GM19397 (cell line): ENCODE data around the gene SCUBE3.

Experiments
- ATAC-seq: cut with Tn5 transposase; IDR thresholded peaks from one replicate; pipeline ENCODE4 v1.9.1; 2021; ENCODE audit warnings: mild to moderate bottlenecking, moderate library complexity; ENCODE audit not compliant: unreplicated experiment

SCUBE3 gene

DNA sequence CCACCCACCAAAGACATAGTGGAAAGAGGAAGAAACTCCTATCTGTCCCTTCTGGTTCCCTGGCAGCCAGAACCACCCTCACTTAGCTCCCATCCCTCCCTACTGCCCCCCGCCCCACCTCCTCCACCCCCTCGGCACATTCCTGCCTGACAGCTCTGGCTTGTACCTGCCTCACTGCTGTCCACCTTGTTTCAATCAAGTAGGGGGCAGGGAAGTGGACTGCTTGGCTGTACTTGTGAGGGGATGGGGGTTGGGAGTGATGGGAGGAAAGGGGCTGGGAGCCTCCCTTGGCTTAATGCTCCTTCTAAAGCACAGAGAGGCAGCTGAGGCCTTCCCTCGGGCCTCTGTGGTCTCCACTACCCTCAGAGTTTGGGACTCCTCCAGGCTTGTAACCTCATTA is 23.7 kb downstream of the SCUBE3 start:
- ATAC-seq: no peak

- no peak for ATAC-seq
Observed at GRCh38 chr6:35238843-35239289, 25.1 kb downstream of the SCUBE3 start.

GRCh38 chr6:35239581-35239980 is 25.8 kb downstream of the SCUBE3 start:
- ATAC-seq: no peak

DNA sequence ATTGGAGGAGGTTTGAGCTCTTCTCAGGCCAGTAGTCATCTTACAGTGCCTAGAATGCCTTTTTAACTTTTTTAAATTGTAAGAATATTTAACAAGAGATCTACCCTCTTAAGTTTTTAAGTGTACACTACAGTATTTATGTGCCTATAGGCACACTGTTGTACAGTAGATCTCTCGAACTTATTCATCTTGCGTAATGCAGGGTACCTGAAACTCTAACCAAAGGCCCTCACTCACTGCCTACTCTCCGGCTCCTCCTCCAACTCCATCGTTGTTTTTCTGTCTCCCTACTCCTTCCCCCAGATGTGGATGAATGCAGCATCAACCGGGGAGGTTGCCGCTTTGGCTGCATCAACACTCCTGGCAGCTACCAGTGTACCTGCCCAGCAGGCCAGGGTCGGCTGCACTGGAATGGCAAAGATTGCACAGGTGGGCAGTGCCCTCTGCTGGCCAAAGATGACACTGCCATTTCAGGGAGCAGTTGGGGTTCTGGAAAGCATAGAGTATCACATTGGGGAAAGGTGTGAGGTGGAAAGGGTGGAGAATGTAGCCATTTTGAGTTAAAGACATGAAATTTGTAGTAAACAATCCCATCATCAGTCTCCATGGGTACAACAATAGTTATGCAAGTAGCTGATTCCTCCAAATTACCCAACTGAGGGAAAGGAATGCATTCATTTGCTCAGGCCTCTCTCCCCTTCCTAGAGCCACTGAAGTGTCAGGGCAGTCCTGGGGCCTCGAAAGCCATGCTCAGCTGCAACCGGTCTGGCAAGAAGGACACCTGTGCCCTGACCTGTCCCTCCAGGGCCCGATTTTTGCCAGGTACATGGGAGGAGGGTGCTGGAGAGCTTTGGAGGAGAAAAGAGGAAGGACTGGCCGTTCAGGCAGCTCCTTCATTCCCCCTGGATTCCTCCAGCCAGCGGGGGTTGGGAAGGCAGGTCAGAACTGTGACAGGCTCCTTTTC is 27.4 kb downstream of the SCUBE3 start:
- ATAC-seq: peak; percentile 68

DNA sequence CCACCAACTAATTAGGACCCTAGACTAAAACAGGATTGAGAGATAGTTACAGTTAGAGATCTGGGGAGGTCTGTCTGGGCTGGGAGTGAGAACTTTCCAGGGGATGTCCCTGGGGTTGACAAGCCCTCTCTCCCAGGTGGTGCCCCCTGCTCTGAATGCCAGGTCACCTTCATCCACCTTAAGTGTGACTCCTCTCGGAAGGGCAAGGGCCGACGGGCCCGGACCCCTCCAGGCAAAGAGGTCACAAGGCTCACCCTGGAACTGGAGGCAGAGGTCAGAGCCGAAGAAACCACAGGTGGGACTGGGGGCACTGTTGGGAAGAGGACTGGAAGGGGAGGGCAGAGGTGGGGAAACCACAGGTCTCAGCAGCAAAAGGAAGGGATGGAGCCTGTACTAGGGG is 28.7 kb downstream of the SCUBE3 start:
- ATAC-seq: no peak

- no peak for ATAC-seq
Observed at GRCh38 chr6:35242906-35243305, 29.1 kb downstream of the SCUBE3 start.

DNA sequence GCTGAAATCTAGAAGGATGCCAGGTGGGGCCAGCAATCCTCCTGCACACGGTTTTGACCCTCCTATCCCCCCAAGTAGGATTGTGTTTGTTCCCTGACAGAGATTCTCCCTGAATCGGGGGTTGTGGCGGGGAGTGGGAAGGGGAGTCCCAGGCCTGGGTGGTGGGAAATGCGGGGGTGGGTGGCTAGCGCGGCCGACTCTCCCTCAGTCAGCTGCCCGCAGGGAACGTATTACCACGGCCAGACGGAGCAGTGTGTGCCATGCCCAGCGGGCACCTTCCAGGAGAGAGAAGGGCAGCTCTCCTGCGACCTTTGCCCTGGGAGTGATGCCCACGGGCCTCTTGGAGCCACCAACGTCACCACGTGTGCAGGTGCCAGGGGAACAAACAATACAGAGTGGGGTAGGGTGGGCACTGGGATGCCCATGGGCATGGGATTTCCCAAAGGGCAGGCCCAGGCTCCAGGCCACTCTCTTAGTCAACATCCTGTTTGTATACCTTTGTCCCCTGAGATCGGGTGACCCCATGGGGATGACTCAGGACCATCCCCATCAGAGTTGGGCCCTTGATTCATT is 29.7 kb downstream of the SCUBE3 start:
- no peak for ATAC-seq

DNA sequence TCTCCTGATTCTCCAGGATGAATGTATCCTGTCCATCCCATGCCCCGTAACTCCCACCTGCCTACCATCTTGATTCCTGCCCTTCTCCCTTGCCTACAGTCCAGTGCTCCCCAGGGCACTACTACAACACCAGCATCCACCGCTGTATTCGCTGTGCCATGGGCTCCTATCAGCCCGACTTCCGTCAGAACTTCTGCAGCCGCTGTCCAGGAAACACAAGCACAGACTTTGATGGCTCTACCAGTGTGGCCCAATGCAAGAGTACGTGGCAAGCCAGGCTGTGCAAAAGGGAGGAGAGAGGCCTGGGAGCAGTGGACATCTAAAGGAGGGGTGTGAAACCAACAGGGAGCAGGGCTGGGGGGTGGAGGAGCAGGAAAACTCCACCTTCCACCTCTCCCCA is 30.8 kb downstream of the SCUBE3 start:
- no peak for ATAC-seq

GRCh38 chr6:35247642-35248231 is 34.0 kb downstream of the SCUBE3 start:
- ATAC-seq: no peak

GRCh38 chr6:35248300-35248699 is 34.5 kb downstream of the SCUBE3 start:
- ATAC-seq: no peak

GRCh38 chr6:35248965-35249364 is 35.2 kb downstream of the SCUBE3 start:
- no peak for ATAC-seq

GRCh38 chr6:35251949-35252348 is 38.2 kb downstream of the SCUBE3 start:
- no peak for ATAC-seq

DNA sequence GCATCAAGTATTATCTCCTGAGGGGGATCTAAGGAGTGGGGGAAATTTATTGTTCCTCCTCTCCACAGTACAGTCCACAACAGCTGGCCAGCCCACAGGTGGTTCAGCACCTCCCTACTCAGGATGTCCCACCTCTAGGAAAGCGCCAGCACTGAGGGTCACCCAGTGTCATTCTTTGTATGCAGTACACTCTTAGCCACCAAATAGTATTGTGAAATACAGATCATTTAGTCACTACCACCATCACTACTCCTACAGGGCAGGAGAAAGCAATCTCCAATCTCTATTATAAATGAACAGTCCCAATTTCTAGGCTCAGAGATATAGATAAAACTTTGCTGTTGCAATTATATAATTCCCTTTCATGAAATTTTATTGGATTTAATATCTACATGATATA is 39.5 kb downstream of the SCUBE3 start:
- ATAC-seq: no peak

- ATAC-seq: no peak
Observed at GRCh38 chr6:35258336-35258735, 44.6 kb downstream of the SCUBE3 start.

DNA sequence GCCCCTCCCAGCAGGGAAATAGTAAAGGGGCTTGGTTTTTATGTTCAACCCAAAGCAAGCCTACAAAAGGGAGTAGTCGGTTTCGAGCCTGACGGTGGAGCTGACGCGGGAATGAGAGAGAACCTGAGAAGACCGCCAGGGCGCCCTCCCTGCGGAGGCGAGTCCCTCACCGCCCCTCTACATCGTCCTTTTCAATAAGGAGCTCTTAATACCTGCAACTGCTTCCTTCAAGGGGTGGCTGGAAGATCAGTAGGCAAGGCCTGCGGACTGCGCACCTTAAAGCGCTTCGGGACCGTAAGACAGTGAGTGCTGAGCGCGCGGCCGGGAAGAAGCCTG is 45.1 kb downstream of the SCUBE3 start:
- peak; percentile 14 for ATAC-seq

DNA sequence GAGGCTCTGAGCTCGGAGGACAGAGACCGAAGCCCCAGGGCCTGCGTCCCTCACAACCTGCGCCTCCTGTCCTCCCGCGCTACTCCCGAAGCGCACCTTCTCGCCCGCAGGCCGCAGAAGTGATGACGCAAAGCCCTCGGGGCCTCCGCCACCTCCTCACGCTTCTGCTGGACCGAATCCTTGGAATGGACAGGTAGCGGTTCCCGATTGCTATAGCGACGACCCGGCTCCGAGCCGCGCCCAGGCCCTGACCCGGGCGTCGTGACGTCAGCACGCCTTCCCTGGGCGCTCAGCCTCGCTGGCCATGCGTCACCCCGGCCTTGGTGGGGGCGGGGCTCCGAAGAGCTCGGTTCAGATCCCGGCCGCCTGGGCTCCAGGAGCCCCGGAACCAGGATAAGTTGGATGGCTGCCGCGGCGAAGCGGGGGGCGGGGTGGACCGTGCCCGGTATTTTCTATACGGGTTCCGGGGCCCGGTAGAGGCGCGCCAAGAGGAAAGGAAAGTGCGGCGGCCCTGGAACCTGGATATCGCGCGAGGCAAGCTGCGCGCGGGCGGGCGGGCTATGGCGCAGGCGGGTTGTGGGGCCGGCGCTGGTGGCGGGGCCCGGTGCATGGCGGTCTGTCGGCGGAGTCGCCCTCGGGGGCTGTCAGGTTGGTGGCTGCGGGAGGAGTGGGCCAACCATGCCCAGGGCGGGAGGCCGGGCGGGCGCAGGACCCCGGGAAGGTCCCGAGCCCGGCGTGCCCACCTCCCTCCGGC is 45.6 kb downstream of the SCUBE3 start, which contains the start of gene ZNF76:
TSS of gene ZNF76 (plus strand) at position 542 of the 754 bp plus-strand sequence. CDS start 21,417 bp downstream, outside the sequence.
- peak; percentile 90 for ATAC-seq

DNA sequence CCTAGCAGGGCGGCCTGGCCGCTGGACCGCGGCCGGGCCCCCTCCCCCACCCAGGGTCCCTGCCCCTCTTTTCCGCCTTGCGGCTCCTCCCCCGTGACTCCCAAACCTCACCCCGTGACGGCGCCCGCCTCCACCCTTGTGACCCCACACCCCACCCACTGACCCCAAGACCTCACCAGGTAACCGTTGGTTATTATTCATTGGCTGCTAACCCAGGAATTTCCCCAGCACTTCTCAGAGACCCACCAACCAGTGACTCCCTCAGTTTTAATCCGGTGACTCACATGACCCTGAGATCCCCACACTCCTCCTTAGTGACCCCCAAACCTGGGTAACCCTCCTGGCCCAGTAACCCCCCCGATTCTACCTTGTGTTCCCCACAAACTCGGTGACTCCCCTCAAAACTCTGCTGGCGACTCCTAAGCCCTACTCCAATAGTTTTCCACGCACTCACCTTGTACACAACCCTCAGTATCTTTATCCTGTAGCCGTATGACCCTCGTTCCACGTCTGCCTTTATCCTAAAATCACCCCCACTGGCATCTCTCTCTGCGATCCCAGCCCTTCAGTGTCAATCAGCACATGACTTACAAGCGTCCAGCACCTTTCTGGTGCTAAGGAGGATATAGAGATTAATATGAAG is 46.3 kb downstream of the SCUBE3 start:
- peak; percentile 34 for ATAC-seq

- ATAC-seq: no peak
Observed at GRCh38 chr6:35260591-35261570, 47.1 kb downstream of the SCUBE3 start.

- no peak for ATAC-seq
Observed at GRCh38 chr6:35262596-35262995, 48.8 kb downstream of the SCUBE3 start.
